GM21825 (cell line): ENCODE data around the gene OPRM1.
"Not testable (repeated sequence)": the region's sequence is repeated elsewhere in the genome, so short reads cannot be mapped to it uniquely, and the experiment has no call there.

Source experiments
- ATAC-seq: cut with Tn5 transposase; IDR thresholded peaks from one replicate; pipeline ENCODE4 v1.9.1; 2021; ENCODE audit warnings: mild to moderate bottlenecking, moderate library complexity; ENCODE audit not compliant: unreplicated experiment

Gene OPRM1

DNA sequence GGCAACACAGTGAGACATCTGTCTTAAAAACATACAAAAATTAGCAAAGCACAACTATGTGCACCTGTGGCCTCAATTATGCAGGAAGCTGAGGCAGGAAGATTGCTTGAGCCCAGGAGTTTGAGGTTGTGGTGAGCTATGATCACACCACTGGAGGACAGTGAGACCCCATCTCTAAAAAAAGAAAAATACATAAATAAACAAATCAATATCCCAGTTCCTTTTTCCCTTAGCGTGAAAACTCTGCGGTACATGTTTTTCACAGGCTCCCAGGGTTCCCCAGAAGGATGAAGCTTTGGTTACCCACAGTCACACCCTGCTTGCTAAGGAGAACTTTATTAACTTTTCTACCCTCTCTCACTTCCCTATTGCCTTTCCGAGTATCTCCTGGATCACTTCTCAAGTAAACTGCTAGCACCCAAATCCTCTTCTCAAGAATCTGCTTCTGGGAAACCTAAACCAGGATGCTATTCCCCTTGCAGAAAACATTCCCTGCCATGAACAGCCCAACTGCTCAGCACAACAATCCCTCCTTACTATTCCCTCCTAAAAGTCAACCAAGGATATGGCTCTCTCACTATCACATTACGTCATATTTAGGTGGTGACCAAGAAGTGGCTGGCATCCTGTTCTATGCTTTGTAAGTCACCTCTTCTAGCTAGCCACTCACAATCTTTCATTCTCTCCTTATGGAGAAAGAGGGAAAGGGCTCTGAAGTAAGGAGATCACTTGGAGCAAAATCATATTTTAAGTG is 195.2 kb downstream of the OPRM1 start:
- peak; percentile 61 for ATAC-seq

DNA sequence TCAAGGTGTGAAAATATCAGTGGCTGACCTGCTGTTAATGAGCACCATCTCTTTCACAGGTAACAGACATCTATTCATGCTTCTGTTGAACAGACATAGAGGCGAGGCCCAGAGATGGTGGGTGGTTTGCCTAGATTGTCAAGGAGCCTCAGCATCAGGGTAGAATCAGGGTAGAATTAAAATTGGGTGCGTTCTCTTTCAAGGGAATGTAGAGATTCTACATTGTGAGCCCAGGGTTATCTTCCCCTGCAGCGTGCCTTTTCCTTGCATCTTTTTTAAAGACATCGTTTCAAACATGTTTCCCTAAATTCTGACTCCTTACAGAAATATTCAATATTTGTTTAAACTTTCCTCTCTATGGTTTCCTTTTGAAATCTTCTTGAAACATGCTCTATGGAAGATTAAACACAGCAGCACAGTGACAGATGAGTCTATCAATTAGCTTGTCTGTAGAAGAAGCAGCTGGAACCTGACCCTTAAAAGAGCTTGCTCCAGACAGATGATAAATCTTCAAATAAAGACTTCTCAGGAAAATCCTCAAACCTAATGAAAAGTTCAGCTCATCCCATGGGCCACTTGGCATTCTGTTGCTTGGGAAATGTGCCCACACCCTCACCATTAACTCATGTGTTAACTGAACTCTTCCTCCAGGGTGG is 197.7 kb downstream of the OPRM1 start:
- ATAC-seq: no peak

DNA sequence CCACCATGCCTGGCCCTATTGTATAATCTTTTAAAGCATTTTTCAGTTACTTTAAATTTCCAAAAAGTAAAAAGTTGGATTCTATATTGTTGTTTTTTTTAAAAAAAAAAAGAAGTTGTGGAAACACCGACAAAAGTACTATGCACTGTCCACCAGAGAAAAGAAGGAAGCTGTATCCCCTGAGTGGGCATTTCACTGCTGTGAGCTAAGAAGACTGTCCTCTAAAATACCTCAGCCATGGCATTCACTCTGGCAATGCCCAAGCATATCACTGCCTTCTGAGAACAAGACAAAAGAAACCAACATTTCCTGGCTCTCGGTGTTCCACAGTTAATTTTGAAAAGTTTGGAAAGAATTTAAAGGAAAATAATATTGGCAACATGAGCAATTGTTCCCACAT is 199.8 kb downstream of the OPRM1 start:
- ATAC-seq: no peak

DNA sequence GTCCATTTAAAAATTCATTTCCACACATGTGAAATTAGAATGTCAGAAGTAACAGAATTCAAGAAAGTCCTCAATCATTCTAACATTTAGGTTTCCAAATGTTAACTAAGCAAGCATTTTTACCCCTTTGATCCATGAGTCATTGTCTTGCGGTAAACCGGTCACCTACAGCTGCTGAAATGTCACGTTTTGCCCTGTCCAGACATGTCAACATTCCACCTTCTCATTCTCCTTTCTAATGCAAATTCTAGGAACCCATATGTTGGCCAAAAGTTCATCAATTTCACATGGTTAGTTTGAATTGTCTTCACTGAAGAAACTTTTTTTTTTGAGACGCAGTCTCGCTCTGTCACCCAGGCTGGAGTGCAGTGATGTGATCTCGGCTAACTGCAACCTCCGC is 200.4 kb downstream of the OPRM1 start:
- ATAC-seq: no peak

DNA sequence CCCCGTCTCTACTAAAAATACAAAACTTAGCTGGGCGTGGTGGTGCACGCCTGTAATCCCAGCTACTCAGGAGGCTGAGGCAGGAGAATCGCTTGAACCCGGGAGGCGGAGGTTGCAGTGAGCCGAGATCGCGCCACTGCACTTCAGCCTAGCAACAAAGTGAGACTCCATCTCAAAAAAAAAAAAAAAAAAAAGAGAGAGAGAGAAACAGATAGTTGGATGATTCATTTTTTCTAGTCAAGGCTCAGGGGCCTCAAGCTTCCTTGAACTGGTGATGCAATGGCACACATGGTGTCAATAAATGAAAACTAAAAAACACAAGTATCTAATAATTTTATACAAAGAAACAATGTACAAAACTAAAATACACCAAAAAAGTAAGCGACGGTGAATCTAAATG is 202.0 kb downstream of the OPRM1 start:
- not testable (repeated sequence) for ATAC-seq

DNA sequence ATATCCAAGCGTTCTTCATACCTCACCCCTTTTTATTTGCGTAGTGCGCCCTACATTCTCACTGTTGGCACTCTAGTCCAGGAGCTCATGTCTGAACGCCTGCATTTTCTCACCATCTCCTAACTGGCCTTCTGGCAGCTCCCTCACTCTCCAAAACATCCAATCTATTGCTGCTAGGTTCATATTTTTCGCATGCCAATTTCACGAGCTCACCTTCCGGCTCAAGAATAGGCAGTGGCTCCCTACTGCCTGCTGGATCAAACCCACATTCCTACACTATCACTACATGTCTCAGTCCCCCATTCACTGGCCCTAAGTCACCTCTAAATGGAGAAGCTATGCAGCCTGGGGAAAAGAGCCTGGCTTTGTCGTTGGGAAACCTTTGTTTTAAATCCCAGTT is 202.5 kb downstream of the OPRM1 start:
- no peak for ATAC-seq

DNA sequence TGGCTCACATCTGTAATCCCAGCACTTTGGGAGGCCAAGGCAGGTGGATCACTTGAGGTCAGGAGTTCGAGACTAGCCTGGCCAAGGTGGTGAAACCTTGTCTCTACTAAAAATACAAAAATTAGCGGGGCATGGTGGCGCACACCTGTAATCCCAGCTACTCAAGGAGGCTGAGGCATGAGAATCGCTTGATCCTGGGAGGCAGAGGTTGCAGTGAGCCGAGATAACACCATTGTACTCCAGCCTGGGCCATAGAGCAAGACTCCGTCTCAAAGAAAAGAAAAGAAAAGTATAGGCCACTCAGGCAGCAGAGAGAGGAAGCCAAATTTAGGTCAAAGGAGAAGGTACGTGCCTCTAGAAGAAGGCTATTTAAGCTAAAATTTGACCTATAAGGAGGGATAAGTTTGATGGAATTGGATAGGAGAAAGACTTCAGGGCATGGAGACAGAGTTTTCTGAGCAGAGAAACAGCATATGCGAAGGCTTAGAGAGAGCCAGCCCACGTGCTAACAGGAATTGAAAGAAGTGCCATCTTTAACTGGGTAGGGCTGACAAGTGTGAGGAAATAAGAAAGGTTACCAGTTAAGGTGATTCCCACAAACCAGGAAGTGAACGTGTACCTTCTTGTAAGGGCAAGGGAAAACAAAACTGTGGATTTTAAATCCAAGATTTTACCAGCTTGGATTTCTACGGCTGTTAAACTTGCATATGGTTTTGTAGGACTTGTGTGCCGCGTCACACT is 203.7 kb downstream of the OPRM1 start:
- no peak for ATAC-seq

DNA sequence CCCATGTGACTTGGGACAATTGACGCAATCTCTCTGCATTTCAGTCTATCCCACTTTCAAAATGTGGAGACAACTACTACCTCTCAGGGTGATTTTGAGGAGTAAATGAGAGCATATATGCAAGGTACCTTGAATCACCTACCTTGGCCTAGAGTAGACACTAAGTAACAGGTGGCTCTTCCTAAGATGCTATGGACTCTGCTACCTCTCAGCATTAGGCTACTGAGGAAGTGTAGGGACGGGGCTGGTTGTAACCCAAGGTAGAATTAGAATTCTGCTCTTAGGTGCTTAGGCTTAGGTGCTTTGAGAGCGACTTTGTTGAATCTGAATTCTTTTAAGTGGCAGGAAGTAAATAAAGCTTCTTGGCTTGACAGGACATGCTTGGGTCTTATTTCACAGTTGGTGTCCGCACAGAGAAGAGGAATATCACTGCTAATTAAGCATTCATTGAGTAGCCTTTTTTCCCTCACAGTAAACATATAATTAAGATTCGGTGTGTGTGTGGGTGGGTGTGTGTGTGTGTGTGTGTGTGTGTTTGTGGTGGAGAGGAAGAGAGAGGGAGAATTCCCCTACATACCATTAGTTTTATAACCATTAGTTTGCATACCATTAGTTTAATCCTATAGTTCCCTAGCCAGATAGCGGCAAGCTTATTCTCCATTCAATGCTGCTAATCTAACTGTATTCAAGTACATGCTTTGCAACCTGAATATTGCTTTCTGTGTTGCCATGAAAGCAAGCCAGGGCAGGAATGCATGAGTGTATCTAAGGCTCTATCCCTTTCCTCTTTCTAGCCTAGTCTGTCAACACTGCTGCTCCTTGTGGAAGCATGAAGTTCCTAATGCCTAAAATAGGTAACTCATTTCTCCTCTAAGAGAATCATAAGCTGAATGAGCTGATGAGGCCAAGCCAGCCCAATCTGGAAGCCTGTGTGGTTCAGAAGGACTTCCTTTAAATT is 205.0 kb downstream of the OPRM1 start:
- ATAC-seq: no peak

DNA sequence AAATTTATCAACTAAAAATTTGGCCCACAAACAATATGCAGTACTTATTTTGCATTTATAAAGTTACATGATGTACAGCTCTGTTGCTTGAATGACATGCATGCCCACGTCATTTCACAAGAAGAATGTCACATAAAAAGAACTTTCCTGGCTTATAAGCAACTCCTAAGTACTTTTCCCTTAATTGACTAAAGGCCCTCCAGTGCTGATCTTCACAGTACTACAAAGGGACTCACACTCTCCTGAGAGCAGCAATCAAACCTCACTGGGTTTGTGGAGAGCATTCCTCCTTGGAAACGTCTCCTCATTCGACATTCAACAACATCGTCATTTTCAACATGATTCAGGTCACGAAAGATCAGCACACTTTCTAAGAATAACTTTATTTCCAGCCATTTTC is 206.5 kb downstream of the OPRM1 start:
- ATAC-seq: no peak

DNA sequence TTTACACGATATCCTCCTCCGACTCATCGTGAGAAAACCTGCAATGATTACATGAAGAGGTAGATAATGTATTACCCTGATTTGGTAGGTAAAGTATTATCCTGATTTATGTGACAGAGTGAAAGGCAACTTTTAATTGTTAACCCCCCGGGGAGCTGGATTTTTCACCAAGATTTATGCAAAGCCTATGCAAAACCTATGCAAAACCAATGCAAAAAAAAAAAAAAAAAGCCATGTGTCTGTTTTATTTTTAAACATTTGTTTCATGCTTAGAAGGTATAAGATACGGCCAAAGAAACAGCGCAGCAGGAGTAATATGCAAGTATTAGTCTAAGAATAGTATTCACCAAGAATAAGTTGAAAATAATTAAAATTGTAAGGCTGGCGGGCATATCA is 207.7 kb downstream of the OPRM1 start:
- no peak for ATAC-seq

DNA sequence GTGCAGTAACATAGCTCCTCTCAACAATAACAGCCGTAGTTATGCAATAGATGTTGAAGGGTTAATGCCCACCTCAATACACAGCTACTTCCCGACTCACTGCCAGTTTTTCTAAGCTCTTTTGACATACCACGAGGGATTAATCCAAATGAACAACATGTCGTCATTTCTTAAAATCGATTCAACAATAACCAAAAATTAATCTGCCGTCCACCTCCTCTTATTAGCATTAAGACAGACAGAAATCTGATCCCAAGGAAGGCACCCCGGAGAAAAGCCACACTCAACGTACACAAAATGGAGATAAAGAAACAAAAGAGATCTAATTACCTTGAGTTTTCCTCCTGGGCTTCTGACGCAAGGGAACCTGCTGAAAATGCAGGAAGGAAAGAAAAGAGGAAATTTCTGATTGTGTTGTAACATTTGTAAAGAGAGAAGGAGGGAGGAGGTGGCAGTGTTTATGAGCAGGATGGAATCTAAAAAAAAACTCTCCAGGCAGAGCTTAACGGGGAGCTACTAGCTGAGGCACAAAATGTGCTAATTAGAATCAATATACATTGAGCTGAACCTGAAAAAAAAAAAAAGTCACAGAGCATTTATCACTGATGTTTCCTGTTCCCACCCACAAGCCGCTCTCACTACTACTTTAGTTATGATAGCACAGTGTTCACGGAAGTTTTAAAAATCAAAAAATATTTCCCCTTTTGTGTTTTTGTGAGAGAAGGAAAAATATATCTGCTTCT is 208.2 kb downstream of the OPRM1 start:
- peak; percentile 32 for ATAC-seq

DNA sequence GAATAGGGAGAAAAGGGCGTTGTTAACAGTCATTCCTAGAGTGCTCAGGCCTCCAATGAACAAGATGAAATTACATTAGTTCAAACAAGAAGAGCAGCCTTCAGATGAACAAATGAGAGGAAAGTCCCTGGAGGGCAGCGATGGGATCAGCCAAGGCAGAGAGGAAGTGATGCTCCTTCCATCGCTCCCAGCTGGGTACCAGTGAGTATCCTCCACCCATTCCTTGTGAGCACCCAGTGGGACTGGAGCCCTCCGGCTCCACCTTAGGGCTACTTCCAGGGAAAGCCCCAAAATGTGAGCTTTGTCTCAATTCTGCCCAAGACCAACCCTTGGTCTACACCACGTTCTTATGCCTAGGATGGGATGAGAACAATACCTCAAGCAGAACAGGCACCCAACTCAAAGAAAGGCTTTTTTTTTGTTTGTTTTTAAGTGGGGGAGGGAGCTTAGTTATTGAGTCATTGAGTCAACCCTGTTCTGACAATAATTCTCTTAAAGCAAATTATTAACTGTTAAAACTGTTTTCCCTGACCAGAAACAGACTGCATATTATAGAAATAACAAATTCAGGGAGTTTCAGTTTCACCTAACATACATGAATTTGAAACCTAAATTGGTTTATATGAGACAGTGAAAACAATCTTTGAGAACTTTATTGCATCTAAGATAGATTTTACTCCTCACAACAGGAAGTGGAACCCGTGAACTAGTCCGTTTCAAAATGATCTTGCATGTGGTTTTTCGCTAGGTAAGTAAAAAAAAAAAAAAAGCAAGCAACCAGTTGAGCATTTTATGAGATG is 210.7 kb downstream of the OPRM1 start:
- peak; percentile 71 for ATAC-seq

DNA sequence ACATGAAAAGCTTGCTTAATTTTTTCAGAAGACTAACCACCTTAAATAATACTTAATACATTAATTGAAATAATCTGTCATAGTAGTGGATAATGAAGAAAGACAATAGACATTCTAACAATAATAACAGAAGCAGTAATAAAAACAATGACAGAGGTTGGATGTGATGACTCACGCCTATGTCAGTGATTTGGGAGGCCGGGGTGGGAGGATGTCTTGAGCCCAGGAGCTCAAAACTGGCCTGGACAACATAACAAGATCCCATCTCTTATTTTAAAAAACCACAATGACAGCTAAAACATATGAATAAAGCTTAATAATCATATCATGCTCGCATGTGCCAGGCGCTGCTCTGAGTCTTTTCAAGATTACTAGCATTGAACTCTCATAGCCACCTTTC is 212.1 kb downstream of the OPRM1 start:
- ATAC-seq: no peak

DNA sequence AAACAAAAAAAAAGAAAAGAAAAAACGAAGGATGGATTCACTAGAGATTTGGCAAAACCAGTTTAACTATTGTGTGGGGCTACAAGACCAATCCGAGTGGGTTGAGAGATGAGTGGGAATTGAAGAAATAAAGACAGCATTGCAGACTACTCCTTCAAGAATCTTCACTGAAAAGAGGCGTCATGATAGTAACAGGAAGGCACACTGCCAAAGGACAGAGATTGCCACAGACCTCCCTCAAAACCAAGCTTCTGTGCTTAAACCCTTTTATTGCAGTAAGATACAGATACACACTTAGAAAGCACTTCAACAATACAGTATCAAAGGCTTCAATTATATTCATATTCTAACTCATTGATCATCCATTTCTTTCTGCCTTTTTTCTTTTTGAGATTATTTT is 213.6 kb downstream of the OPRM1 start:
- ATAC-seq: no peak

DNA sequence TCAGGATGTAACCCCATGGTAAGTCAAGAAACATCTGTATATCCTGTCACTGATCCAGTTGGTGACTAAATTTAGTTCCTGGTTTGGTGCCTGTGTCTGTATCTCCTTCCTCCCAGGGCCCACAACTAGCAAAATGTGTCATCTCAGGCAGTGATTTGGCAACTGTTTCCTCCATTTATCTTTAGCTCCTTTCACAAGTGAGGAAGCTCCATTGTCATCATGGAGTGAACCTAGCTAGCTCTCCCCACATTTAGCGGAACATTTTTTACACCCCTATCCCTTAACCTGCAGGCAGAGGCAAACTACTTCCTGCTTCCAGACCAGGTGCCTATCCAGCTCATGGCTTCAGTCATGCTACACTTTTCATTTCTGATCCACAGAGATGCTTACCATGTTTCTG is 218.0 kb downstream of the OPRM1 start:
- no peak for ATAC-seq

DNA sequence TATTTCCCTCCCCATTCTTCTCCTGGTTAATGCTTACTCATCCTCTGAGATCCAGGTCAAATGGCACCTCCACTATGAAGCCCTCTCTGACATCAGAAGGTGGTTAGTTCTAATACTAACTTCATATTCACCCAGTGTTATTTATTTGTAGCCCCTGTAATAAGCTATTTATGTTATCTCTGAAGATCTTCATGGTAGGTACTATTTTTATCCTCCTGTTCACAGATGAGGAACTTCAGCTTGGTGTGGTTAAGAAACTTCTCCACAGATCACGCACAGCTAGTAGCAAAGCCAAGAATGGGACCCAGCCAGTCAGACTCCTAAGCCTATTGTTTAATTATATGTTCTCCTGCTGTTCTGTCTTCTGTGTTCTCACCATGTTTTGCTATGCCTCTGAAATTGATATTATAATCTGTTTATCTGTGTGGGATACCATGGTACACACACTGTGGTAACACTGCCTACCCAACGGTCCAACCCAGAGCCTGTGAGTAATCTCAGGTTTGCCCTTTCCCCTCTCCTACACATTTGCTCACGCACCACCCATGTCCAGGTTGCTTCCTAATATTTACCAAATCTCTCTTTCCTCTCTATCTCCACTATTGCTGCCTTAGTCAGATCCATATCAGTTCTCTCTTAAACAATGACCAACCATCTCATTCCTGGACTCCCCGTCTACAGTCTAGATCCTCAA is 219.2 kb downstream of the OPRM1 start:
- peak; percentile 77 for ATAC-seq

DNA sequence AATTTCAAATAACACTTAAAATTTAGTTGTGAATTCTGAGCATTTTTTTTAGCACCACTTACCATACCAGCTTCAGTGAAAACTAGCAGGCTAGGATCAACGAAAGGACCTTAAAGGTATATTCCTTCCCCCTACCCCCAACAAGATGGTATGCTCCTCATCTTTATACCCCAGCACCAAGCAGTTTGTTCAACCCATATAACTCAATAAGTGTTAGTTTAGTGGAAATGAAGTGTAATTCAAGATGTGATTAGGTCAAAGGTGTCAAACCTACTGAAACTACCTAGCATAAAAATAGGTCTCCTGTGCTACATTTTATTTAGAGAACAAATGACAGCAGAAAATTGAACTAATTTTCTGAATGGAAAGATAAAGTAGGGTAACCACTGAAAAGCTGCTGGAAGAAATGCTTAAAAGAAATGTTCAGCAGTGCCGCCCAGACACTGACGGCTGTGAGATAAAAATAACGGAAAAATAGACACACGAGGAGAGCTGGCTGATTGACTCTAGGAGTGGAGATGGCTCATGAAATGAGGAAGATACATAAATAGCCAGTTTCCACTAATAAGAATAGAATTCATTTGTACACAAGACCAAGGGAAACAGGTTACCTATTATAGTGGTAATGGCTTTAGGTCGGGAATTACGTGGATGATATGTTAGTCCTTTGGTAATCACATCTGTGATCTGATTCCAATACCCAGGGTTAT is 222.8 kb downstream of the OPRM1 start:
- no peak for ATAC-seq

DNA sequence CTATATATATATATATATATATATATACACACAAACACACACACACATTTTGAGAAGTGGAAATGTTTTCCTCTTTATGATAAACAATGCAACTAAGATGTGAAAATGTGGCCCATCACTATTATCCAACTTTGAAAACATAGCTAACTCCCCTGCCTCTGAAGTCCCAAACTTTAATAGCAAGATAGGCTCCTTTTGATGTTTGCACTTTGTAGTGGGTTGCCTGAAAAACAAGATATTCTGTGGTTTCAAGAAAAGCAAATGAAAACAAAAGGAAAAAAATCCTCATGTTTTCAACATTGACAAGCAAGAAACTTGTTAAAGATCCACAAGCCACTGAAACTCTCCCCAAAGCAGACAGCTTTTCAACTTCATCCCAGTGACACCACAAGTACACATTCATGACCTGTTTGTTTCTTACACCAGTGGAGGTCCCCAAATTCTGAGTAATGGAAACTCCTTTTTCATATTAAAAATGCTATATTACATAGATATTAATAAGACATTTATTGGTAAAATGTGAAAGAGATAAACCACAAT is 227.6 kb downstream of the OPRM1 start:
- no peak for ATAC-seq
